Heart right ventricle (tissue), 16 donors: Measurements from ENCODE around the gene SLC39A12. TPM values are rescaled to one million over a fixed set of nuclear protein-coding genes. Genes with fewer than 3 reads are reported as not detected.

Experiments used
- ATAC-seq, 8 donors: fragments of 200-7000 bp; cut with Tn5 transposase; one replicate each; pipeline ENCODE4 v1.9.1; 2020; ENCODE audit warnings: mild to moderate bottlenecking in 8 of 8, moderate library complexity in 8 of 8, moderate number of reproducible peaks in 1 of 8
- DNase-seq, 2 donors: peaks; one replicate each; pipeline ENCODE4 v3.0.0-alpha.2; 2020
- H3K27ac ChIP-seq, 10 donors: fragments of 200-600 bp; sonication (generic) in 2 of 10; one replicate each; pipeline versions ENCODE4 v1.5.0 to v1.8.0; 2020 to 2022; ENCODE audit warnings: mild to moderate bottlenecking in 3 of 10
- H3K27me3 ChIP-seq, 7 donors: fragments of 200-600 bp; one replicate each; pipeline ENCODE4 v1.8.0; 2021 to 2022; ENCODE audit warnings: mild to moderate bottlenecking in 2 of 7
- H3K36me3 ChIP-seq, 9 donors: fragments of 200-600 bp; sonication (generic) in 1 of 9; one replicate each; pipeline versions ENCODE4 v1.5.0 to v1.8.0; 2020 to 2022; ENCODE audit warnings: mild to moderate bottlenecking in 2 of 9
- H3K4me1 ChIP-seq, 9 donors: fragments of 200-600 bp; sonication (generic) in 1 of 9; one replicate each; pipeline versions ENCODE4 v1.5.0 to v1.8.0; 2020 to 2022; ENCODE audit warnings: mild to moderate bottlenecking in 4 of 9
- H3K4me3 ChIP-seq, 10 donors: fragments of 200-600 bp; sonication (generic) in 2 of 10; one replicate each; pipeline versions ENCODE4 v1.5.0 to v1.8.0; 2020 to 2022; ENCODE audit warnings: mild to moderate bottlenecking in 7 of 10, moderate library complexity in 2 of 10
- H3K9me3 ChIP-seq, 11 donors: fragments of 200-600 bp in 10 of 11; sonication (generic) in 2 of 11; one replicate each; pipeline versions ENCODE4 v1.5.0 to v1.8.0; 2013 to 2022; ENCODE audit warnings: mild to moderate bottlenecking in 2 of 11, control low read depth in 1 of 11, moderate library complexity in 1 of 11
- CTCF ChIP-seq, 9 donors: fragments of 200-600 bp; sonication (generic) in 2 of 9; IDR thresholded peaks; one replicate each; pipeline versions ENCODE4 v1.5.0 to v1.8.0; 2021 to 2022; ENCODE audit warnings: antibody characterized with exemption in 9 of 9, mild to moderate bottlenecking in 5 of 9, moderate library complexity in 1 of 9
- WGBS, 2 donors: extraction: QIAGEN DNeasy Blood & Tissue Kit; methylation state at CpG; one replicate each; pipeline ENCODE4 v1.1.7; 2013; ENCODE audit warnings: inconsistent platforms in 1 of 2; 5-methylcytosine and 5-hydroxymethylcytosine counted together
- intact Hi-C, 10 donors: fragments of 100-400 bp; cut with DNase I; formaldehyde crosslinking; loops; one replicate each; pipeline versions ENCODE4 v1.11.1 to v1.14.2; 2022
- polyA plus RNA-seq, 2 donors: library from polyadenylated mRNA; stranded (reverse); fragments of 200-250 nt; gene quantifications; one replicate each; pipeline ENCODE4 v1.2.3, GENCODE V29; 2013
- total RNA-seq, 10 donors: library from RNA; stranded (reverse); fragmentation: NEBNext Ultra II Directional in 3 of 10; extraction: Animal tissue kit (Norgen Biotek cat#: 25700) in 3 of 10; gene quantifications; one replicate each; pipeline versions ENCODE4 v1.2.1 to v1.2.4, GENCODE V29; 2021 to 2023
- donor health status: Arrhythmogenic right ventricular cardiomyopathy.
- donor health status: ischemic (EF 13 %, LVEDD 7.1; RV severe dilation, severe dysfunction).
- donor health status: healthy with polysubstance abuse.
- donor health status: DM: no; HTN: yes; CAD: no.
- donor health status: DM: no; HTN: no; CAD: no.
- donor health status: ischemic (EF 25% LVEDD 6.9; RV normal size, moderate dysfunction).
- donor health status: ischemic (EF 25% LVEDD 5.7; RV mildly dilated, moderate dysfunction).
- donor health status: healthy.
- donor health status: DM: yes; HTN: yes; CAD: no.
- donor health status: Ischemic cardiomyopathy.
- donor health status: ischemic (EF 35%, LVEDD 5.7; RV mildly dilated, moderate dysfunction).
- donor health status: nonischemic (EF 11% LVEDD 7.7; RV severe dilation, severe dysfunction).
- donor health status: DM: yes; HTN: yes; CAD: no.
- donor health status: PGD.
- donor health status: ischemic (EF 29% LVEDD 5.4; RV normal size, mild dysfunction).
- donor health status: nonischemic (EF 23%, LVEDD 6.1; RV moderate dilation, normal function).

SLC39A12 gene
- total and polyA plus RNA-seq, 12 donors, result 0.01 to 0.08 TPM; not detected in 10

GRCh38 chr10:18073314-18073713, 121.6 kb downstream of the SLC39A12 start:
- no peak for DNase-seq
- peak in 2 of 8 donors; percentile 24 to 69 for ATAC-seq
- H3K36me3 ChIP-seq, result no peaks in the 10 kb centered on the region
- intact Hi-C loops, result loop anchor here in 1 of 10 donors (1.0 kb wide), 1 partner anchor 62 kb away; no protein-coding TSS in a partner anchor
- peaks cover 0 to 6% (median 0%) of the 10 kb centered on the region in 11 donors for H3K9me3 ChIP-seq
- H3K4me3 ChIP-seq, result no peak overlapping the region
- no peak for TF ChIP-seq CTCF (IDR thresholded peaks at IDR 0.05)
- H3K27ac ChIP-seq, result no peak overlapping the region
- 36 to 46% methylated on average over 3 of the region's 3 CpGs for WGBS, 2 donors
- peaks cover 0 to 8% (median 0%) of the 10 kb centered on the region in 9 donors for H3K4me1 ChIP-seq
- no peaks in the 10 kb centered on the region for H3K27me3 ChIP-seq

DNA sequence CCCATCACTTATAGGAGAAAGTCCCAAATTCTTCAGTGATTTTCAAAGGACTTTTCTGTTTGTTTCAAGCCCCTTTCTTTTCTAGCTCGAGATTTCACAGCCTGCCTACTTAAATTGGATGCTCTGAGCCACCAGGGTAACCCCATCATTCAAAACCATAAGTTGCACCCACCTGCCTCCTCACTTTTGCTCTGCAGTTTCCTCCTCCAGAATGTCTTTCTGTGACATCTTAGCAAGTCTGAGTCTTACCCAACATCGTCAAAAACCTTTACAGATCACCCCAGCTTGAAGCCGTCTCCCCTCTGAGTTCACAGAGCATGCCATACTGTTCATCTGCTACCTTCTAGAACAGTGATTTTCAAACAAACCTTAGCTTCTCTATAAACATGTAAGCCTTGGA, 124.2 kb downstream of the SLC39A12 start:
- no peak for DNase-seq
- Histone ChIP-seq H3K4me1 (peaks cover 0 to 25% (median 7%) of the 10 kb centered on the region in 9 donors), H3K4me3 (no peak overlapping the region), H3K27me3 (no peaks in the 10 kb centered on the region), H3K9me3 (peaks cover 0 to 6% (median 0%) of the 10 kb centered on the region in 11 donors), H3K27ac (no peak overlapping the region), H3K36me3 (no peaks in the 10 kb centered on the region)
- intact Hi-C loops, result no loop called here
- 79 to 84% methylated on average over 3 of the region's 3 CpGs for WGBS, 2 donors
- no peak for TF ChIP-seq CTCF (IDR thresholded peaks at IDR 0.05)
- ATAC-seq, result no peak

DNA sequence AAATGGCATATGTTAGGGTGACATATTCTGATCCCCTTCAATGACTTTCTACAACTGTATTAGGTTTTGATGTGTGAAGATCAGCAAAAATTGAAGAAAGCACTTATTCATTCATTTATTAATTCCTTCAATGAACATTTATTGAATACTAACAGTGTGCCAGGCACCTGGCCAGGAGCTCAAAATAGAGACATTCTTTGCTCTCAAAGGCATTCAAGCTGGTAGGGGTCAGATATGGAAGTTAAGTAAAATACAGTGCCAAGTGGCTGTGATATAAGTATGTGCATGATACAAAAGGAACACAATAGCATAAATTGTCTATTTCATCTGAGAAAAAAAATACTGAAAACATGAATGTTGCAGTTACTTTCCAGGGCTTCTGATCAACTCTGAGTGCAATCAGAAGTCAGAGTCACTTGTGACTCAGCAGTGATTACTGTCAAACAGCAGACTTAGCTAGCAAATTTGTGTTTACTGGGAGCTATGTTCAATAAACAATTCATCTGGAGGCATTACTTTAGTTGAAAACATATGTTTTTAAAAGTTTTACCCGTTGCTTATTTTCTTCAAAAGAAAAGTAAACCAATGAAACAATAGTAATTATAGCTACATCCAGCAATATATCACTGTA, 128.1 kb downstream of the SLC39A12 start:
- H3K36me3 ChIP-seq, result no peaks in the 10 kb centered on the region
- no peak for TF ChIP-seq CTCF (IDR thresholded peaks at IDR 0.05)
- DNase-seq (no peak), ATAC-seq (peak in 1 of 8 donors; percentile 46)
- H3K27me3 ChIP-seq, result no peaks in the 10 kb centered on the region
- H3K4me3 ChIP-seq, result no peak overlapping the region
- WGBS, 2 donors, result 80 to 83% methylated on average over 1 of the region's 1 CpG
- peaks cover 0 to 3% (median 0%) of the 10 kb centered on the region in 11 donors for H3K9me3 ChIP-seq
- peaks cover 0 to 17% (median 0%) of the 10 kb centered on the region in 9 donors for H3K4me1 ChIP-seq
- H3K27ac ChIP-seq, result peak overlapping the region in 1 of 10 donors; percentile 9
- intact Hi-C loops, result no loop called here

DNA sequence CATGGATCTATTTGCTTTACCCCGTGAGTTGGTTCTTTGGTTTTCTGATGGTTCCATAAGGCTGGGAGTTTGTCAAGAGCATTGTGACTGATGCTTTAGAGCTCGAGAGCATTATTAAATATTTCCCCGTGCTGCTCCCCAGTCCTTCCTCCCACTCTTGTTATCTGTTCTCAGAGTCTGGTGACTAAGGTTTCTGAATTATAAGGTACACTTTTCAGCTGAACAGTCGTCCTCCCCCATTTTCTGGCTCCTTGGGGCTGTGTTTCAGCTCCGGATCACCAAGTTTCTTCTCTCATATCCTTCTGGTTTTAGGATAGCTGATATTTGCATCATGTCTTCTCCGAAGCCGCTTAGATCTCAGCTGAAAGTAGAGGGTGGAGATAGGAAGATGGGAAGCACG, 130.7 kb downstream of the SLC39A12 start:
- TF ChIP-seq CTCF (IDR thresholded peaks at IDR 0.05), result no peak
- no peak for ATAC-seq
- Histone ChIP-seq H3K27me3 (no peaks in the 10 kb centered on the region), H3K9me3 (no peaks in the 10 kb centered on the region), H3K36me3 (no peaks in the 10 kb centered on the region), H3K4me3 (no peak overlapping the region), H3K4me1 (peaks cover 0 to 17% (median 5%) of the 10 kb centered on the region in 9 donors), H3K27ac (no peak overlapping the region)
- DNase-seq, result no peak
- 65 to 73% methylated on average over 8 of the region's 8 CpGs for WGBS, 2 donors
- intact Hi-C loops, result no loop called here
